OCI-LY3 (cell line): Measurements from ENCODE around the gene GPR26.

Experiments
- H2AFZ ChIP-seq: fragments of 200-600, 300-600 bp; shearing (Covaris generic); 2 replicates; pipeline ENCODE4 v1.6.0; 2014; ENCODE audit warnings: antibody characterized with exemption, low read depth, low read length
- H3K27ac ChIP-seq: fragments of 200-600, 300-600 bp; sonication (generic); 2 replicates; pipeline ENCODE4 v1.5.1; 2014; ENCODE audit warnings: mild to moderate bottlenecking, low read length, moderate library complexity, mixed read lengths
- H3K27me3 ChIP-seq: fragments of 200-600, 300-600 bp; sonication (generic); 2 replicates; pipeline ENCODE4 v1.6.1; 2014; ENCODE audit warnings: low read depth, low read length, mixed read lengths
- H3K36me3 ChIP-seq: fragments of 200-600, 300-600 bp; sonication (generic); replicated peaks from 2 replicates; pipeline ENCODE3; 2014; ENCODE audit warnings: low read depth, low read length, mixed read lengths
- H3K4me1 ChIP-seq: fragments of 300-600, 200-600 bp; sonication (generic); 2 replicates; pipeline ENCODE4 v1.6.1; 2014; ENCODE audit warnings: low read length, mixed read lengths
- H3K4me2 ChIP-seq: fragments of 200-600, 300-600 bp; sonication (generic); 2 replicates; pipeline ENCODE4 v1.6.1; 2014; ENCODE audit warnings: low read length, mixed read lengths
- H3K4me3 ChIP-seq: fragments of 300-600, 200-600 bp; sonication (generic); 2 replicates; pipeline ENCODE4 v1.5.1; 2014; ENCODE audit warnings: antibody characterized with exemption, mild to moderate bottlenecking, low read length, moderate library complexity
- H3K79me2 ChIP-seq: fragments of 300-600, 200-600 bp; shearing (Covaris generic); 2 replicates; pipeline ENCODE4 v1.6.1; 2014; ENCODE audit warnings: mild to moderate bottlenecking, low read length, mixed read lengths
- H3K9ac ChIP-seq: fragments of 300-600, 200-600 bp; shearing (Covaris generic); 2 replicates; pipeline ENCODE4 v1.6.0; 2014; ENCODE audit warnings: mild to moderate bottlenecking, low read length, moderate library complexity
- H3K9me3 ChIP-seq: fragments of 200-600, 300-600 bp; shearing (Covaris generic); 2 replicates; pipeline ENCODE4 v1.6.1; 2014; ENCODE audit warnings: low read length, mixed read lengths; ENCODE audit not compliant: insufficient read depth
- H4K20me1 ChIP-seq: fragments of 200-600, 300-600 bp; sonication (generic); 2 replicates; pipeline ENCODE4 v1.6.1; 2016; ENCODE audit warnings: low read length, mixed read lengths; ENCODE audit not compliant: insufficient read depth
- CTCF ChIP-seq: fragments of 200-600, 300-600 bp; sonication (generic); IDR thresholded peaks from 2 replicates; pipeline ENCODE4 v1.5.1; 2014; ENCODE audit warnings: antibody characterized with exemption, low read length, low read depth
- EZH2phosphoT487 ChIP-seq: fragments of 200-600 bp; shearing (Covaris generic); IDR thresholded peaks from 2 replicates; pipeline ENCODE4 v1.6.1; 2018; ENCODE audit warnings: antibody characterized with exemption, mixed run types, low read depth

GPR26 gene

GRCh38 chr10:123651421-123652047 lies 14.6 kb upstream of the GPR26 start:
- no peaks in the 10 kb centered on the region for H3K4me1 ChIP-seq
- H3K36me3 ChIP-seq: no peaks in the 10 kb centered on the region
- no peak overlapping the region for H3K4me3 ChIP-seq
- no peaks in the 10 kb centered on the region for H3K27me3 ChIP-seq
- no peak overlapping the region for H3K4me2 ChIP-seq
- no peak overlapping the region for H3K9ac ChIP-seq
- no peak overlapping the region for H2AFZ ChIP-seq
- H3K27ac ChIP-seq: no peak overlapping the region
- H3K79me2 ChIP-seq: no peaks in the 10 kb centered on the region
- no peaks in the 10 kb centered on the region for H3K9me3 ChIP-seq
- no peaks in the 10 kb centered on the region for H4K20me1 ChIP-seq
- TF ChIP-seq EZH2phosphoT487 (no peak), CTCF (no peak)

GRCh38 chr10:123655751-123656150 lies 10.4 kb upstream of the GPR26 start:
- no peak for TF ChIP-seq EZH2phosphoT487
- Histone ChIP-seq H3K36me3 (no peaks in the 10 kb centered on the region), H3K27me3 (no peaks in the 10 kb centered on the region), H3K9me3 (no peaks in the 10 kb centered on the region), H2AFZ (no peak overlapping the region), H3K4me2 (no peak overlapping the region), H3K79me2 (no peaks in the 10 kb centered on the region), H3K9ac (no peak overlapping the region), H3K4me1 (no peaks in the 10 kb centered on the region), H3K27ac (no peak overlapping the region), H3K4me3 (no peak overlapping the region), H4K20me1 (no peaks in the 10 kb centered on the region)

GRCh38 chr10:123663522-123663921 lies 2.6 kb upstream of the GPR26 start:
- Histone ChIP-seq H4K20me1 (no peaks in the 10 kb centered on the region), H3K4me1 (no peaks in the 10 kb centered on the region), H3K4me3 (no peak overlapping the region), H3K27me3 (no peaks in the 10 kb centered on the region), H2AFZ (no peak overlapping the region), H3K4me2 (no peak overlapping the region), H3K27ac (no peak overlapping the region), H3K9me3 (no peaks in the 10 kb centered on the region), H3K9ac (no peak overlapping the region), H3K36me3 (no peaks in the 10 kb centered on the region), H3K79me2 (no peaks in the 10 kb centered on the region)
- no peak for TF ChIP-seq EZH2phosphoT487
- TF ChIP-seq CTCF: no peak

- Histone ChIP-seq H3K36me3 (no peaks in the 10 kb centered on the region), H3K9me3 (no peaks in the 10 kb centered on the region), H4K20me1 (no peaks in the 10 kb centered on the region), H3K79me2 (no peaks in the 10 kb centered on the region), H3K27ac (no peak overlapping the region), H3K4me1 (no peaks in the 10 kb centered on the region), H3K27me3 (no peaks in the 10 kb centered on the region), H3K4me3 (no peak overlapping the region), H2AFZ (no peak overlapping the region), H3K9ac (no peak overlapping the region), H3K4me2 (no peak overlapping the region)
- TF ChIP-seq EZH2phosphoT487 (no peak), CTCF (no peak)
Measured at GRCh38 chr10:123665491-123666286, 466 bp upstream of the GPR26 start.
